NK-92 (cell line): ENCODE results near the gene PATL2.
"Not testable (repeated sequence)": the region's sequence is repeated elsewhere in the genome, so short reads cannot be mapped to it uniquely, and the experiment has no call there.

Experiments
- DNase-seq: peaks from one replicate; lab custom pipeline; 2025; ENCODE audit not compliant: unreplicated experiment; lab: John Stamatoyannopoulos, UW

PATL2 gene

GRCh38 chr15:44654858-44655257 is 56.3 kb downstream of the PATL2 start:
- no peak for DNase-seq

- no peak for DNase-seq
Measured at GRCh38 chr15:44647637-44648036, 63.5 kb downstream of the PATL2 start.

DNA sequence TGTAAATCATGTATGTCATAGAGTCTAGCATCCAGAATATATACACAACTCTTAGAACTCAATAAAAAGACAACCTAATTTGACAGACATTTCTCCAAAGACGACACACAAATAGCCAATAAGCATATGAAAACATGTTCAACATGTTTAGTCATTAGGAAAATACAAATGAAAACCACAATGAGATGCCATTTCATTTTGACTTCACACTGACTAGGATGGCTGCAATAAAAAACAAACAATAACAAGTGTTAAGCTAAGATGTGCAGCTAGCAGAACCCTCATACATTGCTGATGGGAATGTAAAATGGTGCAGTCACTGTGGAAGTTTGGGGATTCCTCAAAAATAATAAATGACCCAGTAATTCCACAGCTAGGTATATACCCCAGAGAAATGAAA is 64.1 kb downstream of the PATL2 start:
- no peak for DNase-seq

DNA sequence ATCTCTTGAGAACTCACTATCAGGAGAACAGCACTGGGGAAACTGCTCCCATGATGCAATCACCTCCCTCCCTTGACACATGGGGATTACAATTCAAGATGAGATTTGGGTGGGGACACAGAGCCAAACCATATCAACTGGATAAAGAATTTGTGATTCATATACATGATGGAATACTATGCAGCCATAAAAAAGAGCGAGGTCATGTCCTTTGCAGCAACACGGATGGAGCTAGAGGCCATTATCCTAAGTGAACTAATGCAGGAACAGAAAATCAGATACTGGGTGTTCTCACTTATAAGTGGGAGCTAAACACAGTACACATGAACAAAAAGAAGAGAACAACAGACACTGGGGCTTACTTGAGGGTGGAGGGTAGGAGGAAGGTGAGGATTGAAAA is 64.7 kb downstream of the PATL2 start:
- no peak for DNase-seq

DNA sequence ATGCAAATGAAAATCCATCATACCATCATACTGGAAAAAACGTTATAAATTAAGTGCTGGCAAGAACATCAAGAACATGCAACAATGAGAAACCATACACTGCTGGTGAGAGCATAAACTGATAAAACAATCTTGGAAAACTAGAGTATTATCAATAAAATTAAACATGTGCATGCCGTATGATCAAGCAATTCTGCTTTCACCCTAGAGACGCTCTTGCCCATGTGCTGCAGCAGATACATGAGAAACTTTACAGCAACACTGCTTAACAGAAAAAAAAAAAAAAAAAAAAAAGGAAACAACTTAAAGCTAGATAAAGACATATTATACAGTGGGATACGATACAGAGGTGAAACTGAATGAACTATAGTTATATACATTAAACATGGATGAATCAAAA is 69.5 kb downstream of the PATL2 start:
- DNase-seq: no peak

GRCh38 chr15:44636976-44637375 is 74.1 kb downstream of the PATL2 start:
- DNase-seq: no peak

GRCh38 chr15:44633603-44634002 is 77.5 kb downstream of the PATL2 start:
- no peak for DNase-seq

DNA sequence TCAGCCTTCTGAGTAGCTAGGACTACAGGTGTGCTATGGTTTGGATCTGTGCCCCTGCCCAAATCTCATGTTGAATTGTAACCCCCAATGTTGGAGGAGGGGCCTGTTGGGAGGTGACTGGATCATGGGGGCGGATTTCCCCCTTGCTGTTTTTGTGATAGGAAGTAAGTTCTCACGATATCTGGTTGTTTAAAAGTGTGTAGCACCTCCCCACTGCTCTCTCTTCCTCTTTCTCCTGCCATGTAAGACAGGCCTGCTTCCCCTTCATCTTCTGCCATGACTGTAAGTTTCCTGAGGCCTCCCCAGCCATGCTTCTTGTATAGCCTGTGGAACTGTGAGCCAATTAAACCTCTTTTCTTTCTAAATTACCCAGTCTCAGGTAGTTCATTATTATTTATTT is 85.8 kb downstream of the PATL2 start:
- DNase-seq: not testable (repeated sequence)

DNA sequence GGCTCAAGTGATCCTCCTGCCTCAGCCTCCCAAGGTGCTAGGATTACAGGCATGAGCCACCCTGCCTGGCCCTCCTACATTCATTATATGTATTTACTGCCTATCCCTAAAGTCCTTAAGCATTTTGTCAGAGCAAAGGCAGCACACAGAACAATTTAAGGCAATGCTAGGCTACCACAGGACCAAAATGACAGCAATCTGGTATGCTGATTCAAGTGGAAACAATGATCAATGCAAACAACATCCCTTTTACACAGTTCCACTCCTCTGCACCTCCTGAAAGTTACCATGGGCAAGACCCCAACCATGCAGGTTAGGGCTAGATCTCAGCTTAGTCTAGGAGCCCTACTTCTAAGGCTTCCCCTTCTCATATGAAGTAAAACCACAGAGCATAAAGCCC is 87.9 kb downstream of the PATL2 start:
- no peak for DNase-seq

GRCh38 chr15:44620081-44620480 is 91.0 kb downstream of the PATL2 start:
- no peak for DNase-seq

GRCh38 chr15:44616974-44617373 is 94.1 kb downstream of the PATL2 start:
- no peak for DNase-seq
